HG03097 (cell line): ENCODE results near the gene KCNQ5.
"Not testable (repeated sequence)": the region's sequence is repeated elsewhere in the genome, so short reads cannot be mapped to it uniquely, and the experiment has no call there.

Experiments used
- ATAC-seq: cut with Tn5 transposase; IDR thresholded peaks from one replicate; pipeline ENCODE4 v1.9.1; 2021; ENCODE audit not compliant: unreplicated experiment, low FRiP score

The KCNQ5 gene

DNA sequence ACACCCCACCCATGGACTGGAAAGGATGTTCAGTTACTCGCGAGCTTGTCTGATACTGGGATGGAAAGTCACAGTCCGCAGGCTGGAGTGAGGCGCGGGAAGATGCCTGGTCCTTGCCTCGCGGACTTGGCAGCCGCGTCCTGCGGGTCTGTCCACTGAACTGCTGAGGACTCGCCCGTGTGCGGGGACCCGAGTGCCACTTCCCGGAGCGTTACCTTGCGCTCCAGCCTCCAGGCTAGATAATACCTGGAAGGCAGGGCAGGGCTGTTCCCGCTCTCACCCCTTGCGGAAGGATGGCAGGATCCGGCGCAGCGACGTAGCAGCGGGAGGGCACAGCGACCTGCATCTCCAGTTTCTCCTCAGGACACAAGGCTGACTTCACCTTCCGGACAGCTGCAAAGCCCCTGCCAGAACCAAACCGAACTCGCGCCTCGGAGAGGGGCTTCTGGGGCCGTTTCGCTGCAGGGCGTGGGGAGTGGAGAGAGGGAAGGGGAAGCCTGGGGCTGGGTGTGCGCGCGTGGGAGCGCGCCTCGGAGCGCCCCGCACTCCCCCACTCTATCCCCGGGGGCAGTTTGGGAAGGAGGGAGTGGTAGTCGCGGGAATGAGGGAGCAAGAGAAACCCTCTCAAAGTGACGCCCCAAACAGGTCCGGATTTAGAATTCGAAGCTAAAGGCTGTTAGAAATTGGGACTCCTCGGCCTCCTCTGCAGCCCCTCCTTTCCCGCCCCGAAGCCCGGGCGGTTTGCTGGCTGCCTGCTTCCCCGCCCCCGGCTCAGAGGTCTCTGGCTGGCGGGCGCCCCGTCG is at the start of gene KCNQ5:
KCNQ5 (plus strand) TSS at position 774 of the 803 bp plus-strand sequence.
- no peak for ATAC-seq

DNA sequence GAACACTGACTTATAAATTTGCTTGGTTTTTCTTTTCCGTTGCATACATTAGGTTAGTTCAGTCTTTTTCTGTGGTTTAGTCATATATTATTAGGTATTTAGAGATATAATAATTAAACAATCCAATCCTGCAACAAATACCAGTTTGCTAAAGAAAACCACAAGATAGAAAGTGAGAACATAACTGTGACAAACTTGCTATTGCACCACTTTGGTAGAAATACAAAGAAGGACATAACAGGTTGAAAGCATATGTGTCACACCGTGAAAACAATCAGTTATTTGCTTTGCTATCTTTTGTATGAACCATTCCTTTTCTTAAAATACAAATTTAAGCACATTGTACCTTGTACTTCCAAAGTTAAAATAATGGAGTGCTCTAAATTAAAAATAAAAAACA is 42.0 kb upstream of the KCNQ5 start:
- no peak for ATAC-seq

DNA sequence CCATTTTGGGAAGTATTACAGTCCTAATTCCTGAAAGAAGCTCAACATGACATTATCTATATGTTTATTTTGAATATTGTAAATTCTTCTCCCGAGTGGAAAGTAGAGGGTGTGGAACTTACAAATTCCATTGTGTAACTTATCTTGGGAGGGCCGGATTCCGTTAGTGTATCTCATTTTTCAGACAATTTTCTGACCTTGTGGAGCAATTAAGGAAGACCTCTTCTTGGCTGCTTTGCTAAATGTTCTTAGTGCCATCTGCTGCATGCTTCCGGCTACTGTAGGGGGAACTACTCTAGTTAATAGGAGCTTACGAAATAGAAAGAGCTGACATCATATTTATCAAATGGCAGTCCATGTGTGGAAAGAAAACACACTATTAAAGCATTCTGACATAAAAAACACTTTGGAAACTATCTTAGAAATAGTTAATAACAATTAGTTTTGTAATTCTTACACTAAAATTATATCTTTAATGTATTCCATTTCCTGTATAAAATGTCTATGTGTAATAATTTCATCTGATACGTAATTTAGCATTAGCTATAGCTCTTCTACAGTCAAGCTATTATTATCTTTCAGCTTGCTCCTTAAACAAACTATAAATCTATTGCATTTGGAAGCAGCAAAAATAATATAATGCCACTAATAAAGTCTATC is 41.5 kb upstream of the KCNQ5 start:
- ATAC-seq, result peak; percentile 86

- ATAC-seq, result not testable (repeated sequence)
Observed at GRCh38 chr6:72580950-72581349, 40.9 kb upstream of the KCNQ5 start.

DNA sequence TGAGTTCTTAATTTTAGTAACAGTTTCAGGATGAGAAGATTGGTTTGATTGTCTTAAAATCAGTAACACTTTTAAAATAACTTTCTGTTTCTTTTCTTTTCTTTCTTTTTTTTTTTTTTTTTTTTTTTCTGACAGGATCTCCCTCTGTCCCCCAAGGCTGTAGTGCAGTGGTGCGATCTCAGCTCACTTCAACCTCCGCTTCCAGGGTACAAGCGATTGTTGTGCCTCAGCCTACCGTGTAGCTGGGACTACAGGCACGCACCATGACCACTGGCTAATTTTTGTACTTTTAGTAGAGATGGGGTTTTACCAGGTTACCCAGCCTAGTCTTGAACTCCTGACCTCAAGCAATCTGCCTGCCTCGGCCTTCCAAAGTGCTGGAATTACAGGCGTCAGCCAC is 33.7 kb upstream of the KCNQ5 start:
- ATAC-seq, result no peak

GRCh38 chr6:72589096-72589495 is 32.8 kb upstream of the KCNQ5 start:
- ATAC-seq, result no peak

- ATAC-seq, result peak; percentile 78
Observed at GRCh38 chr6:72595812-72596211, 26.1 kb upstream of the KCNQ5 start.

GRCh38 chr6:72616406-72617015 is 5.4 kb upstream of the KCNQ5 start:
- ATAC-seq, result no peak

GRCh38 chr6:72617721-72618120 is 4.1 kb upstream of the KCNQ5 start:
- ATAC-seq, result no peak

GRCh38 chr6:72619883-72620696 is 1.8 kb upstream of the KCNQ5 start:
- peak; percentile 30 for ATAC-seq

DNA sequence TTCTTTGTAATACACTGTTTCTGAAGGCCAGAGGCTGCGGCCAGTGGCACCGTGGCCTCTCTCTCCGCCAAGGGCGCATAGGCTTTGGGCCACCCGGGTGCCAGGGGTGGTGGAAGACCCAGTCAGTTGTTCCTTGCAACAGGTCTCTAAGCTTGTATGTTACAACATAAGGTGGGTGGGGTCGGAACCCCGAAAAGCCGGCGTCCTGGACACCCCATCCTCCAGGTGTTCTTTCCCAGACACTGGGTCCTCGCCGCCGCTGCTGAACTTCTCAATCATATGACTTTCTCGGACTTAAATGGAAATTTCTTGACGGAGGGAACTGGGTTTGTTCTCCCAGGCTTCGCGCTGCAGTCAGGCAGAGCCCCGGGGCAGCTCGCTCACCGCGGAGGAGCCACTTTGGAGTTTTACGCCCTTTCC is 983 bp upstream of the KCNQ5 start:
- no peak for ATAC-seq

GRCh38 chr6:72622094-72622940 is 453 bp downstream of the KCNQ5 start:
- ATAC-seq, result peak; percentile 35

- no peak for ATAC-seq
Observed at GRCh38 chr6:72623808-72624207, 1.9 kb downstream of the KCNQ5 start.

- no peak for ATAC-seq
Observed at GRCh38 chr6:72624557-72625160, 2.8 kb downstream of the KCNQ5 start.

GRCh38 chr6:72626126-72626525 is 4.3 kb downstream of the KCNQ5 start:
- ATAC-seq, result peak; percentile 29

- ATAC-seq, result no peak
Observed at GRCh38 chr6:72627539-72627938, 5.7 kb downstream of the KCNQ5 start.

GRCh38 chr6:72631480-72631879 is 9.6 kb downstream of the KCNQ5 start:
- no peak for ATAC-seq

GRCh38 chr6:72635636-72636035 is 13.8 kb downstream of the KCNQ5 start:
- no peak for ATAC-seq

- ATAC-seq, result peak; percentile 74
Observed at GRCh38 chr6:72636215-72636614, 14.4 kb downstream of the KCNQ5 start.
